Measurements from ENCODE around the gene CARD9. TPM values are rescaled to one million over a fixed set of nuclear protein-coding genes. Genes with fewer than 3 reads are reported as not detected.

CARD9 gene
- total and polyA plus RNA-seq, 2 of the 8 experiments (the other 6 are each of a cell fraction or from before 2014, with no cell fraction given), result 0.15 to 1.1 TPM

GRCh38 chr9:136400038-136400834, 26.8 kb upstream of the CARD9 start, which contains the start of gene SNAPC4:
Gene SNAPC4 (minus strand): TSS chr9:136400170. CDS start chr9:136398428, 1,742 bp downstream.
- H2BK12ac ChIP-seq (ENCODE audit: low read depth, low read length), result no peak within 1 kb of the TSS
- no peak within 1 kb of the TSS for H2AK5ac ChIP-seq (ENCODE audit: low read depth, low read length)
- H3K36me3 ChIP-seq (ENCODE audit: control insufficient read depth in 2 of 4, insufficient read depth in 4 of 4, low read length in 3 of 4), result peaks cover 32 to 51% (median 43%) of the 10 kb centered on the region in 4 experiments
- peaks cover 13% of the 10 kb centered on the region; the same call in 1 of the 2 replicates for H3K79me1 ChIP-seq (ENCODE audit: low read depth, low read length)
- POLR2A ChIA-PET (ENCODE audit: partially characterized antibody), result interaction anchor here (0.8 to 14.6 kb wide), 17 partner anchors 11 to 258 kb away, joined by 3 to 139 read pairs (median 8); partner anchors contain the start of genes DNLZ, ENTR1 and PMPCA
- H3K56ac ChIP-seq (replicated peaks; ENCODE audit: insufficient read length, low read depth, low read length), result no peak within 1 kb of the TSS
- no peak within 1 kb of the TSS; the same call in 1 of the 2 replicates for H2AFZ ChIP-seq (ENCODE audit: low read length)
- FAIRE-seq (no peak), DNase-seq (ENCODE audit: low read depth in 1 of 2, low spot score in 2 of 2) (peak; percentile 76 to 97)
- no peak within 1 kb of the TSS for H3K23ac ChIP-seq (ENCODE audit: insufficient read length)
- no peaks in the 10 kb centered on the region for H3K9me3 ChIP-seq (ENCODE audit: insufficient read depth in 2 of 2, low read depth in 1 of 2, low read length in 1 of 2)
- H3K18ac ChIP-seq (ENCODE audit: extremely low read depth, low read length), result no peak within 1 kb of the TSS; the same call in 1 of the 2 replicates
- H3K27me3 ChIP-seq (replicated peaks in 1 of 4; ENCODE audit: control insufficient read depth in 3 of 4, extremely low read depth in 1 of 4, insufficient read depth in 3 of 4, low read length in 3 of 4), result no peaks in the 10 kb centered on the region
- CTCF ChIA-PET (ENCODE audit: partially characterized antibody), result interaction anchor here (0.7 to 3.4 kb wide), 19 partner anchors 9 to 276 kb away, joined by 3 to 26 read pairs (median 5); partner anchors contain the start of genes ENTR1 and PMPCA
- 16% methylated on average over 56 of the region's 71 CpGs; no CpG with 5 or more reads in 1 of the 2 experiments for WGBS, 2 experiments (ENCODE audit: extremely low coverage in 1 of 2, insufficient coverage in 1 of 2, insufficient read length in 1 of 2, insufficient replicate concordance in 2 of 2, low coverage in 1 of 2, low lambda C conversion rate in 2 of 2, missing lambda C conversion rate in 1 of 2)
- H2BK5ac ChIP-seq (ENCODE audit: low read depth, low read length), result peak within 1 kb of the TSS; percentile 75; the same call in 1 of the 2 replicates
- H3K4ac ChIP-seq (replicated peaks; ENCODE audit: insufficient read length, low read depth, low read length), result peak within 1 kb of the TSS; percentile 81
- peak within 1 kb of the TSS; percentile 81 to 95 for H3K4me2 ChIP-seq (ENCODE audit: insufficient read depth in 1 of 2, low read depth in 2 of 2, low read length in 2 of 2)
- H3K23me2 ChIP-seq (ENCODE audit: low read depth, low read length), result peaks cover 6% of the 10 kb centered on the region; the same call in 1 of the 2 replicates
- peaks cover 0 to 10% (median 7%) of the 10 kb centered on the region in 4 experiments; a peak in 5 of 7 replicates for H3K4me1 ChIP-seq (replicated peaks in 1 of 4; ENCODE audit: control insufficient read depth in 3 of 4, insufficient read depth in 4 of 4, low read length in 3 of 4)
- peak within 1 kb of the TSS; percentile 29; the same call in 1 of the 2 replicates for H3K27ac ChIP-seq (ENCODE audit: low read depth, low read length)
- H3K14ac ChIP-seq (ENCODE audit: insufficient read length), result no peak within 1 kb of the TSS
- peaks cover 0 to 26% of the 10 kb centered on the region in 2 experiments; a peak in 2 of 4 replicates for H3K79me2 ChIP-seq (ENCODE audit: control insufficient read depth in 1 of 2, insufficient read depth in 2 of 2, low read length in 2 of 2)
- H4K91ac ChIP-seq (replicated peaks; ENCODE audit: insufficient read length, low read length), result peak within 1 kb of the TSS; percentile 84
- H2BK15ac ChIP-seq (ENCODE audit: low read length), result no peak within 1 kb of the TSS
- H4K5ac ChIP-seq (ENCODE audit: insufficient read length, low read depth, low read length), result peak within 1 kb of the TSS; percentile 8
- H3K4me3 ChIP-seq (ENCODE audit: extremely low read depth in 1 of 4, insufficient read depth in 2 of 4, low read depth in 3 of 4, low read length in 4 of 4), result peak within 1 kb of the TSS; percentile 73 to 84 (median 79)
- no peak within 1 kb of the TSS for H2BK20ac ChIP-seq (ENCODE audit: low read length)
- H4K20me1 ChIP-seq (replicated peaks in 1 of 2; ENCODE audit: control insufficient read depth in 1 of 2, insufficient read depth in 2 of 2, low read length in 2 of 2), result peaks cover 2 to 11% of the 10 kb centered on the region in 2 experiments
- peak within 1 kb of the TSS; percentile 93 for H4K8ac ChIP-seq (ENCODE audit: extremely low read depth, insufficient read depth, low read length)
- H2BK120ac ChIP-seq (replicated peaks; ENCODE audit: low read depth, low read length), result no peak within 1 kb of the TSS
- H3K9ac ChIP-seq (replicated peaks in 1 of 4; ENCODE audit: extremely low read depth in 1 of 4, low read depth in 3 of 4, low read length in 3 of 4), result peak within 1 kb of the TSS; percentile 46 to 76 (median 74); a peak in 6 of 7 replicates
- TF ChIP-seq POLR2A (IDR thresholded peaks at IDR 0.05; ENCODE audit: control extremely low read depth in 1 of 2, low read depth in 2 of 2, low read length in 2 of 2) (peak in 1 of 2 experiments; percentile 86; a peak in 2 of 3 replicates), CTCF (IDR thresholded peaks at IDR 0.05; ENCODE audit: control extremely low read depth in 1 of 3, insufficient read depth in 1 of 3, low read depth in 1 of 3, low read length in 3 of 3) (peak in 2 of 3 experiments; percentile 86 to 92; a peak in 3 of 4 replicates), SIN3A (conservative IDR thresholded peaks at IDR 0.05 in 1 of 2, IDR thresholded peaks at IDR 0.05 in 1 of 2; ENCODE audit: low read depth in 1 of 2, low read length in 2 of 2) (peak in 1 of 2 experiments; percentile 92; a peak in 2 of 4 replicates), JUND (IDR thresholded peaks at IDR 0.05; ENCODE audit: low read length) (no peak), SP4 (IDR thresholded peaks at IDR 0.05; ENCODE audit: low read length) (no peak), BACH1 (IDR thresholded peaks at IDR 0.05; ENCODE audit: low read length) (peak; percentile 68), NRF1 (IDR thresholded peaks at IDR 0.05; ENCODE audit: low read depth, low read length) (no peak), RNF2 (IDR thresholded peaks at IDR 0.05; ENCODE audit: borderline replicate concordance, low read depth, low read length, missing control alignments, poor library complexity, severe bottlenecking) (no peak)
